HG03342 (cell line): Measurements from ENCODE around the gene ITPR3.

Experiments used
- ATAC-seq: cut with Tn5 transposase; IDR thresholded peaks from one replicate; pipeline ENCODE4 v1.9.1; 2021; ENCODE audit warnings: mild to moderate bottlenecking, moderate library complexity; ENCODE audit not compliant: unreplicated experiment

ITPR3 gene

DNA sequence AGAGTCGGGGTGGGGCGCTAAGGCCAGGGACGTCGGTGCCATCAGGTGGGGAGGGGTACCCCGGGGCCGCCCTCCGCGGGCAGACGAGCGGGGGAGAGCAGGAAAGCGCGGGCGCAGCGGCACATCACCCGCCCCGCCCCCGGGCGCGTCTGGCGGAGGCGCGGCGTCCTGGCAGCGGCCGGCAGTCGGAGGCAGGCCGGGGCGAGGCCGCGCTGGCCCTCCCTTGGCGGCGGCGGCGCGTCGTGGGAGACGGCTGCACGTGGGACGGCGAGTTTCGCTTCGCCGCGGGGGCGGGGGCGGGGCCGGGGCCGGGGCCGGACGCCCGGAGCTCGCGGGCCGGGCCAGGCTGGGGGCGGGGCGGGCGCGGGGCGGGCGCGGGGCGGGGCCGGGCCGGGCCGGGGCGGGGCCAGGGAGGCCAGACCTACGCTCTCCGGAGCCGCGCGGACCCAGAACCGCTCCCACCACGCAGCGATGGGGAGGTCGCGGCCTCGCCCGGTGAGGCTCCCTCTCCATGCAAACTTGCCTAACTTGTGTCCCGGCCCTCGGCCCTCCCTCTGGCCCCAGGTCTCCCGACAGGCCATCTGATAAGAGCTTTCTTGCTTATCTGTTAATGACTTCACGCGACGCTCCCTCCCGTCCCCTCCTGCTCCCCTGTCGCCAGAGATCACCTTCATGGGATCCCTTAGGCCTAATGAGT lies 12.5 kb downstream of the ITPR3 start:
- ATAC-seq: peak; percentile 48

DNA sequence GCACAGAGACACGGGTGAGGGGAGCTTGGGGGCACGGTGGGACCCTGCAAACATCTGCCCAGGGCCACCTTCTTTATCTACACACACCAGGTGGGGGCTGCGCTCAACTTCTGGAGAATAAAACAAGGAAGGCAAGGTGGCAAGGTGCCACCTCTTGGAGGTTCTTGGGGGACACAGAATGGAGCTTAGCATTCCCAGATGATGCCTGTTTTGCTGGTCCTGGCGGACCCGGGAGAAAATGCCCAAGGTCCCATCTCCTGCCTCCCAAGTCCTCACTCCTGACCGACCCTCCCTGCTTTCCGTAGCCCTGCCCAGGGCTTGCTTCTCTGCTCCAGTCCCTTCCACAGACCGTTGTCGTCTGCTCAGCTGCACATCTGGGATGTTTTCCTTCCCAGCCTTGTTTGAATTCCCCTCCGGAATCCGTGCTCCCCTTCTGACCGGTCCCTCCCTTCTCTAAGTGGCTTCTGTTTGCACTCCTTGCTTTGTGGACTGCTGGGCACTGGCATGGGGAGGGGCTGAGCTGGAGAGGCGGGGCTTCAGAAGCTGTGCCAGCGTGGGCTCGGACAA lies 13.1 kb downstream of the ITPR3 start:
- no peak for ATAC-seq

DNA sequence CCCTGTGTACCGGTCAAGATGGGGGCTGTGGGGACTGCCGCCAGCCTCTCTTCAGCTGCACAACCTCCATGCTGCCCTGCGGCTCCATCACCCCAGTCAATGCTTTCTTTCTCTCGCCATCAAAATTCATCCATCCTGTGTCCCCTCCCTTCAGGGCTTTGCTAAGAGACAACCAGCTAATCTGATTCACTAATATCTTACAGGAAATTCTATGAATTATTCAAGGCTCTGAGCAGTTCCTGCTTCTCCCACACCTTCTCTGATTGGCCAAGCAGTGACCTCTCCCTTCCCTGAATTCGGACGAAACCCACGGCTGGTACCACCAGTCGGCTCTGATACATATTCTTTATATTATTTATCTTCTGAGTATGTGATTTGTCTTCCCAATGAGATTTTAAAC lies 13.8 kb downstream of the ITPR3 start:
- no peak for ATAC-seq

DNA sequence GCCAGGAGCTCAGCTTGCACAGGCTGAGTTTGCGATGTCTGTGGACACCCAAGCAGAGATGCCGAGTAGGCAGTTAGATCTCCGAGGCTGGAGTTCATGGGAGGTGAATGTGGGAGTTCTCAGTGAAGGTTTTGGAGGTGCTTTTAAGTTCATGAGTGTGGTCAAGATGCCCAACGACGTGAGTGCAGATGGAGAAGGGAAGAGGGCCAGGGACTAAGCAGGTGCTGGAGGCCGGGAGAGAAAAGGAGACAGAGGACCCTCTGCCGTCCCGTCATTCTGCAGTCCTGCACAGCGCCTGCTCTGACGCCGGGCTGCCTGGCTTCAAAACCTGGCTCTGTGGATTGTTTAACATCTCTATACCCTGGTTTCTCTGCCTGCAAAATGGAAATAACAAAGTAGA lies 15.5 kb downstream of the ITPR3 start:
- no peak for ATAC-seq

DNA sequence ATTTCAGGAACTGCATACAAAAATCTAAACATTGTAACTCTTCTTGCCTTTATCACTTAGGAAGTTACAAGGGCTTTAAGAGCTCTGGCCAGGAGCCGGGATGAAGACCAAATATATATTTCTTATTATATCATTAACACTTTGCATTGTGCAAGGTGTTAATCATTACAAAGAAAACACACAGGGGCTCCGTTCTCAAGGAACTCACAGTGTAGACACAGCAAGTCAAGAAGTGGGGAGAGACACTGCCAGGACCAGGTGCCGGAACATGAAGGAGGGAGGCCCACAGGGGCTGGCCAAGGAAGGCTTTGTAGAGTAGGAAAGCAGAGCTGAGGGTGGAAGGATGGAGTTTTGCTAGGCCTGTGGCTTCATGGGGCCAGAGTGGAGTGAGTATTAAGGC lies 17.4 kb downstream of the ITPR3 start:
- no peak for ATAC-seq

DNA sequence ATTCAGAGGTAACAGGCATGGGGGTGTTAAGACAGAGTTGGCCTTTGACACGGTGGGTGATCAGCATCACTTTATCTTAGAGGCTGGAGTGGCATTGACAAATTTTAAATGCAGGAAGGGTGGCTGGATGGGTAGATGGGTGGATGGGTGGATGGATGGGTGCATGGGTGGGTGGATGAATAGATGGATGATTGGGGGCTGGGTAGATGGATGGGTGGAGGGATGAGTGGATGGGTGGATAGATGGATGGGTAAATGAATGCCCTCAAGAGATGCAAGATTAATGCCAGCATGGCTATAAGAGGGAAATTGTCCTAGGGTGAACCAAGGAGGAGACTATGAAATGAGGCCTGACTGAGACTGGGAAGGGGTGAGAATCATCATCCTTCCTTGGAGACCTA lies 18.4 kb downstream of the ITPR3 start:
- no peak for ATAC-seq

DNA sequence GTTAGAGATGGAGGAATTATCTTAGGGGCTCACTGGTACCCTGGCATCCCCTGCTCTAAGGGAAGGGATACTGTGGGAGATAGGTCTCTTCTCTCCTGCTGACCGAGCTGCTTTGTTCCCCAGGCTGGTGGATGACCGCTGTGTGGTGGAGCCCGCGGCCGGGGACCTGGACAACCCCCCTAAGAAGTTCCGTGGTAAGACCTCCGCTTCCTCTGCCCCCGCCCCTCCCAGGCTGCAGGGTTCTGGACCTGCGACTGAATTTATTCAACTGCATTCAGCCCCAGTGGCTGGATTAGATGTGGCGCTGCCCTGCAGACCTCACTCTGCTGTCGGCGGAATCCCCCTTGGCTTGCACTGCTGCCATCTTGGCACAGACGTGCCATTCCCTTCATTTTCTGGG lies 19.2 kb downstream of the ITPR3 start:
- ATAC-seq: no peak

DNA sequence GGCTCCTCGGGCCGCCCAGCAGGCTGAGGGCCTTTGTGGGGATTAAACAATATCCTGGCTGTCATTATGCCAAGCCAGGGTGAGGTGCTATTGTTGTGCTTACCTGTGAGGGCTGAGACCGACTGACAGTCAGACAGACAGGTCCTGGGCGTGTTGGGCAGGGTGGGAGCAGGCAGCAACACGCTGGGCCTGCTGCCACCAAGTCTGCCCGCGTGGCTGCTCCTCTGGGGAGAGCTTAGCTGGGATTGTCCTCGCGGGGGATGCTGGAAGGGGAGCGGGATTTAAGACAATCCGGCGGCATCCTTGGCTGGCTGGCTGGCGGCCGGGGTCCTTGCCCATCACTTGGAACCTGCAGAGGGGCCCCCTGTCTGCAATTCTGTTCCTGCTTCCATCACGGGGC lies 20.0 kb downstream of the ITPR3 start:
- ATAC-seq: no peak

DNA sequence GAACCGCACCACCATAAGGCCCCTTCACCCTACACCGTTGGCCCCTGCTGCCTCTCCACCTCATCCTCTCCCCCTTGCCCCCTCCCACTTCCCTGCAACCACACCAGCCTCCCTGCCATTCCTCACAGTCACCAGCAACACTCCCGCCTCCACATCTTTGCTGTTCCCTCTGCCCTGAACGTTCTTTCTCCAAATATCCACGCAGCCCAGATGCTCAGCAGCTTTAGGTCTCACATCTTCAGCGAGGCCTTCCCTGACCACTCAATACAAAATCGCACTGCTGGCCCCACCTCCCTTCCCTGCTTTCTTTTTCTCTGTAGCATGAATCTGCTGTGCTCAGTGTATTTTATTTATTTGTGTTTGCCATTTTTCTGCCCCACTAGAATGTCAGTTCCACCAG lies 20.5 kb downstream of the ITPR3 start:
- no peak for ATAC-seq

DNA sequence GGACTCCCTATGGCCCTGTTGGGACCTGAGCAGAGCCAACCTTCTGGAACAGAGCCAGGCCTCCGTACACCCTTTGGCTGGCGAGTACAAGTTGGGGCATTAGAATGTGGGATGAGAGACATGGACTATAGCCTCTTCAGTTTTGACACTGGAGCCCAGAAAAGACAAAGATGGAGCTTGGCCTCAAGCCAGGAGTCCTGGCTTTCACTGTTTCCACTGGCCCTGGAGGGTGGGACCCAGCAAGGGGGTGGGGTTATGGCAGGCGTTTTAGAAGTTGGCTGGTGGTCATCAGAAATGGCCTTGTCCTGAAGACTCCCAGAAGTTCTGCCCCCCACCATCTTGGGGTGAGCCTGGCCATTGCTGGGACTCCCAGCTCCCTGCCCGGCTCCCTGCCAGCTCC lies 21.8 kb downstream of the ITPR3 start:
- ATAC-seq: no peak

DNA sequence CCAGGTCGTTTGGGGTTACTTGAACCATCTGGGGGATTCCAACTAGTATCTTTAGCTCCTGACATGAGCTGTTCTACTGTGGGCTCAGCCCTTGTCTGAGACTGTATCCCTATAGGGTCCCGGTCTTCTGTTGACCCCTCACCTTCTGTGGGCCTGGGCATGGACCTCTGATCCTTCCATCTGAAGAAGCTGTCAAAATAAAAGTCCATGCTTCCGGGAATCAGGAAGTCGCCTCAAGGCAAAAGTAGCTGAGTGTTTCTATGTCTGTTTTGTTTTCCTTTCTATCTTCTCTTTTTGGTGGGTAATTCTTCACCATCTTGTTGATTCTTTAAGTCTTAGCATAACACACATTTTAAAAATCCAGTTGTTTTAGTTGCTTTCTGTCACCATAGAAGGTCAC lies 30.3 kb downstream of the ITPR3 start:
- no peak for ATAC-seq

DNA sequence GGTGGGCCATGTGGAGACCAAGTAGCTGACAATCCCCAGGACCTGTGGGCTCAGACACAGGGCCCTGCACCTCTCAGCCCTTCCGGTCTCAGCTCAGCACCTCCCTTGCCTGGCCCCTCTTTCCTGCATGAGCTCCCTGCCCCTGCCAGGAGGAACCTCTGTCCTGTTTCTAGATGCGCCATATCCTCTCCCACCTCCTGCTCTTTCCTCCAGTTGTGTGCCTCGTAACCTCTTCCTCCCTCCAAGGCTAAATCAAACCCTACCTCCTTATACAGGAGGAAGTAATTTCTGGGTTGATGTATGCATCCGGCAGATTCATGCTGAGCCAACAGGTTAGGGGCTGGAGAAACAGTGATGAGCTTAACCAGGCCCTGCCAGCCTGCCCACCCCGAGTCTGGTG lies 30.9 kb downstream of the ITPR3 start:
- no peak for ATAC-seq

DNA sequence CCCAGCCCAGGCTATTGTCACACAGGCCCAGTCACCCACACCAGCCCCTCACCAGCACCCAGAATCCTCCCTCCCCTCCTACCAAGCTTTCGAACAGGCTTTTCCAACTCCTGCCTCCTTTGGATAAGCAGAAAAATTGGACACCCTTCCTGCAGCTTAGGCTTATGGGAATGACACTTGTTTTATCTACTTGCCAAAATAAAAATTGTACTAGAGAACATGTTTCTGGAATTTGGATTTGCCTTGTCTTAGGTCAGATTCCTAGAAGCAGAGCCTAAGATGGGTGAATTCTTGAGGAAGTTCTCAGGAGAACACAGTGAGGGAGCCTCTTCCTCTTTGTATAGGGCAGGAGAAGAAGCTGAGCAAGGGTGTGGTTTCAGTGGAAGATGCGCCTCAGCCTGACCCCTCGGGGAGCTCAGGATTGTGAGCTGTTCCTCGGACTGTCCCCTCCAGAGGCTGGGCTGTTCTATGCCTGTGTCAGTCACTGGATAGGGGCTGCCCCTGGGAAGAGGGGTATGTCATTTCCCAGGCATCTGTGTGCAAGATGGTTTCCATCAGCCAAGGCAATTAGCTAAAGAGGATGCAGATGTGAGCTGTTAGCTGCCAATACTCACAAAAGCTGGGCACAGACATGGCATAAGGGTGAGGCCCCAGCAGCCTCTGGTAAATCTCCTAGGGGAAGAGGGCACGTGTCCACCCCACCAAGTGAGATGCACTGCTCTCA lies 33.9 kb downstream of the ITPR3 start:
- ATAC-seq: no peak

DNA sequence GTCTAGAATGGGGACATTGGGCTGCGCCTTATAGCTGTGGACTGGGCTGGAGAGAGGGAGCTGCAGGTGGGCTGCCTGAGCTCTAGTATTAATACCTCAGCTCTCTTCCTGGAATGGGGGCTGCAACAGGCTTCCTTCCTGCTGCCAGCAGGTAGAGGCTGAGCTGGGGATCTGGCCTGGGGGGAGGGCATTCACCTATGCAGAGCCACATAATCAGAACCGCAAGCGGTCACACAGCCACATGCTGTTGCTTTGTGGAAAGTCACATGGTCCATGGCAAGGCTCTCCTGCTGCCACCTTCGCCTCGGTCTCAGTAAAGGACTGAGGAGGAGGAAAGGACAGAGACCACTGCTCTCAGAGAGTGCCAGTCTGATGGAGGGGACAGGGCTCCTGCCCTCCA lies 35.7 kb downstream of the ITPR3 start:
- no peak for ATAC-seq

DNA sequence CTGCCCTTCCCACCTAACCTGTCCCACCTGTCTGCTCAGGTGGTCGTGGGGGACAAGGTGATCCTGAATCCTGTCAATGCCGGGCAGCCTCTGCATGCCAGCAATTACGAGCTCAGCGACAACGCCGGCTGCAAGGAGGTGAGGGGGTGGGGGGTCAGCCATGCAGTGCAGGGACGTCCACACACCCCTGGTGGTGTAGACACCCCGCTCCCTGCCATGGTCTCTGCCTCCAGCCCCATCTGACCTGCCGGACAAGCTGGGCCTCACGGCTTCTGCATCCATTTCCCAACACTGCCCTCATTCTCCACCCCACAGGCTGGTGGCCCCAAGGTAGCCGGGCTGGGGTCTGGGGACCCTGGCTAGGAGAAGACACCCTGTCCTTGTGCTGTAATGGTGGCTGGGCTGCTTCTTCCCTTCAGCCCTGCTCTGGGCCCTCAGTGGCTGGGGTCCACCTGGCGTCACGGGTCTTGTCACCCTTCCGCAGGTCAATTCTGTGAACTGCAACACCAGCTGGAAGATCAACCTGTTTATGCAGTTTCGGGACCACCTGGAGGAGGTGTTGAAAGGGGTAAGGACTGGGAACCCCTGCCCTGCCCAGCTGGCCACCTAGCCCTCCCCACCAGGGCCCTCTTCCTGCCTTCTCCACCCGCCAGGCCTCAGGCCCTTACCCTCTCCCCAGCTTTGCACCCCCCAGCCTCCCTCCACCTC lies 38.0 kb downstream of the ITPR3 start:
- no peak for ATAC-seq

DNA sequence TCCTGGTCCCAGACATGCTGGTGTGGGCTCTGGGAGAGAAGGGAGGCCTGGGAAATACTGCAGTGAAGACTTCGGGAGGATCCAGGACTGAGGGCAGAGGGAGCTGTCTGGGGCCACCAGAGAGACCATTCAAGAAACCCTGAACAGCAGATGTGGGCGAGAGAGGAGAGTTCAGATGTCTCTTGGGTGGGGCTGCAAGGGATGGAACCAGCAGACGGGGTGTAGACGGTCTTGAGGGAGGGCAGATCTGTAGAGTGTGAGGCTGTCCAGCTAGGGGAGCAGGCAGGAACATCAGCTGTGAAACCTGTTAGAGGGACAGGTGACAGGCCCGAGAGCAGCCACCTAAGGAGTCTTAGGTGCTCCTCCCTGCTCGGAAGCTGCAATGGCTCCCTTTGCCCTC lies 38.9 kb downstream of the ITPR3 start:
- no peak for ATAC-seq

DNA sequence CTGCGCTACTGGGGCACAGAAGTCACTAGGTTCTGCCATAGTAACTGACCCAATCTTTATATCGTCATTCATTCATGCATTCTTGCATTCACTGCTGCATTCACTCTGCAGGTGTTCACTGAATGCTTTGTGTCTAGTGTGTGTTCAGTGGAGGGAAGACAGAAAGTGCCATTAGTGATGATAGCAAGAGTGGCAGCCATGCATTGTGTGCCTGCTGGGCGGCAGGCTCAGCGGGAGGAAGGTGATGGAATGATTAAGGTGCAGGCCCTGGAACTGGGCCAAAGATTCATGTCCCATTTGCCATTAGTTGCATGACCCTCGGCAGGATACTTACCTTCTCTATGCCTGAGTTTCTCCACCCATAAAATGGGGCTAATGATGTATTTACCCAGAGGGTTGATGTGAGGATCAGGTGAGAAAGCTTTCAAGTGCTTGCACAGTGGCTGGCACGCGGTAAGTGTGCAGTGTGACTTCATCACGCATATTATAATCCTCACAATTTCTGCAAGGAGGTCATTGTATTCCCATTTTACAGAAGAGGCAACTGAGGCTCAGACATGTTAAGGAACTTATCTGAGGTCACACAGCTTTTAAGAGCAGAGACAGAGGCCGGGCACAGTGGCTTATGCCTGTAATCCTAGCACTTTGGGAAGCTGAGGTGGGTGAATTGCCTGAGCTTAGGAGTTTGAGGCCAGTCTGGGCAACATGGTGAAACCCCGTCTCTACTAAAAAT lies 40.1 kb downstream of the ITPR3 start:
- no peak for ATAC-seq

DNA sequence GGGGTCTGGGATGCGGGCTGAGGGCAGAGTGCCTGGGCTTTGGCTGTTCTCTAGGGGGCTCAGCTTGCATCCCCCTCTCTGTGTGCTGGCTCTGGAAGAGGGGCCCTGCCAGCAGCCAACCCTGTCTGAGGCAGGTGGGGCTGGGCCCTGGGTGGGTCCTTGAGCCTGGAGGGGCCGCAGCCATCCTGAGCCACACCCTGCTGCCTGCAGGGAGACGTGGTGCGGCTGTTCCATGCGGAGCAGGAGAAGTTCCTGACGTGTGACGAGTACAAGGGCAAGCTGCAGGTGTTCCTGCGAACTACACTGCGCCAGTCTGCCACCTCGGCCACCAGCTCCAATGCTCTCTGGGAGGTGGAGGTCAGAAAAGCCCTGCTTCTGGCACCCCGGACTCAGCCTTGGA lies 41.2 kb downstream of the ITPR3 start:
- ATAC-seq: no peak

DNA sequence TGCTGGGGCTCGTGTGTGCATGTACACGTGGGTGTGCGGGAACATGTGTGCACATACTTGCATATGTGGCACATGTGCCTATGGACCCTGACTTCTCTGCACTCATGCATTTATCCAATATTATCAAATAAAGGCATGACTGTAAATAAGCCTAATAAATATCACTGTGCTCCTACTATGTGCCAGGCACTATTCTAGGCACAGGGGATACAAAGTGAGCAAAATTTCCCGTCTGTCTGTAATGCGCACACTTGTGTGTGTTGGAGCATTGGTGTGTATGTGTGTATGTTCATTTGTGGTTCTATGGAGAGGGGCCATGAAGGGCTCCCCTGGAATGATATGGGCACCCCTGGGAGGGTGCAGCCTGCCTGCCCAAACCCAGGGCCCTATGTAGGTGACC lies 41.9 kb downstream of the ITPR3 start:
- no peak for ATAC-seq

DNA sequence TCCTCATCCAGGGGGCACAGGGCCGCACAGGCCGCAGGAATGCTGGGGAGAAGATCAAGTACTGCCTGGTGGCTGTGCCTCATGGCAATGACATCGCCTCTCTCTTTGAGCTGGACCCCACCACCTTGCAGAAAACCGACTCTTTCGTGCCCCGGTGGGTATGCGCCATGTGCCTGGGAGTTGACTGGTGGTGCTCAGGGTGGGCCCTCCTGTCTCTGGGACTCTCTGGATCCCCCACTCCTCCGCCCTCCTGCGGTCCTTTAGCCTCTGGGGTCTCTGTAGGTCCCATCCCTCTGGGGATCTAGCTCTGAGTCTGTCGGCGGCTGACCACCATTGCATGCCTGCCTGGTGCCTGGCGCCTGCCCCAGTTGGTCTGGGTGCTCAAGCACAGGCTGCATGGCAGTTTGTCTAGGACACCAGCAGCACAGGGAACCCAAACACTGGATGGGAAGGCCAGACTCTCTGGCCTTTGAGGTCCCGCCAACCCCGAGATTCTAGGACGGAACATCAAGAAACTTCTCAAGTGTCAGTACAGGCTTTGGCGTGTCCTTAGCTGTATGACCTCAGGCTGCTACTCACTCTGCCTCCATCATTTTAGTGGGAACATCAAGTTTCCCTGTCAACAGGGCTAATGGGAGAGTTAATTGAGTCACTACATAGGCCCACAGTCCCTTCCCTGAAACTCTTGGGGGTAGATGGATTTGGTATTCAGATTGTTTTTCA lies 42.8 kb downstream of the ITPR3 start:
- no peak for ATAC-seq
